CD4-positive, alpha-beta T cell treated with Interleukin-10 for 1 hour (primary cell): ENCODE results near the gene LRTM1.

Experiments
- DNase-seq: peaks from one replicate; pipeline ENCODE4 v3.0.0-alpha.2; 2020

Gene LRTM1

GRCh38 chr3:54889731-54890130 is 38.1 kb downstream of the LRTM1 start:
- DNase-seq: no peak

DNA sequence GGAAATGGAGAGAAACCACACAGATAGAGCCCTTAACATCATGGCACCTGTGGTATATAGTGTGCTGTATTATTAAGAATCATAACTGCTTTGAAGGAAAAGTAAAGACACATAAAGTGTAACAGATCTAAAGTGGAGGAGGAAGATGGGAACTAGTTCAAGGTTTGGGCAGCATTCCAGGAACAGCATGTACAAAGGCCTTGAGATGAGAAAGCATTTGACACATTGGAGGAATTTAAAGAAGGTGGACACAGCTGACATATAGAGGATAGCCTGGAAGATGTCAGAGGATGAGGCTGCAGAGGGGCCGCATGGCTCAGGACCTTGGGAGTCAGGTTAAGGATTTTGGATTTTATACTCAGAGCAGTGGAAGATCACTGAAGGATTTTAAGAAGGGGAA is 39.0 kb downstream of the LRTM1 start:
- no peak for DNase-seq

GRCh38 chr3:54888162-54888561 is 39.7 kb downstream of the LRTM1 start:
- no peak for DNase-seq

DNA sequence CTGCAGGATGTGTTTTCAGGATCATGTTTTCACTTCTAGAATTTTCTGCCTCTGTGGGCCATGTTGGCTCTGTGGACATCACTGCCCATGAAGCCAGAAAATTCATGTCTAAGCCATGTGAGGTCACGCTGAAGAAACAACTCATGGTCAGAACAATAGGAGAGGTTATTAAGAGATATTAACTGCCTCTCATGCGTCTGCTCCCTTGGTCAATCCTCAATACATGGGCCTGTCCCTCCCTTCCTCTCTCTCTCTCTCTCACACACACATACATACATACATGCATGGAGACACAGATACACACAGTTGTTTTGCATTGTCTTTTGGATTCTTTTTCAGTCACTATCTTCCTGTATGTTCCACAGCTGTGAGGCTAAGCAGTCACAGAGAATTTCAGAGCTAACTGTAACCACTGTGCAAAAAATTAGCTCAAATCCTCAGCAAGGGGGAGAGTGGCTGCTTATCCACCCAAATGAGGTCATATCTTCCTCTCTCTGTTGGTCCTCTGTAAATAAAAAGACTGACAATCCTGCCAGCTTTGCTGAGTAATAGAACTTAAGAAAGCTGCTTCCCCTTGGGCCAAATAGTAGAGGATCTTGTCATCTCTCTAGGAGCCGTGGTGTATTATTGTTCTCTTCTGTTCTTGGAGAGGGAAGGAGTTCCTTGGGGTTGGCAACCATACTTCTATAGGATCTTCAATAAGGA is 45.6 kb downstream of the LRTM1 start:
- no peak for DNase-seq

- no peak for DNase-seq
Observed at GRCh38 chr3:54878145-54878544, 49.7 kb downstream of the LRTM1 start.

GRCh38 chr3:54877730-54878129 is 50.1 kb downstream of the LRTM1 start:
- no peak for DNase-seq

GRCh38 chr3:54876694-54877093 is 51.2 kb downstream of the LRTM1 start:
- no peak for DNase-seq

DNA sequence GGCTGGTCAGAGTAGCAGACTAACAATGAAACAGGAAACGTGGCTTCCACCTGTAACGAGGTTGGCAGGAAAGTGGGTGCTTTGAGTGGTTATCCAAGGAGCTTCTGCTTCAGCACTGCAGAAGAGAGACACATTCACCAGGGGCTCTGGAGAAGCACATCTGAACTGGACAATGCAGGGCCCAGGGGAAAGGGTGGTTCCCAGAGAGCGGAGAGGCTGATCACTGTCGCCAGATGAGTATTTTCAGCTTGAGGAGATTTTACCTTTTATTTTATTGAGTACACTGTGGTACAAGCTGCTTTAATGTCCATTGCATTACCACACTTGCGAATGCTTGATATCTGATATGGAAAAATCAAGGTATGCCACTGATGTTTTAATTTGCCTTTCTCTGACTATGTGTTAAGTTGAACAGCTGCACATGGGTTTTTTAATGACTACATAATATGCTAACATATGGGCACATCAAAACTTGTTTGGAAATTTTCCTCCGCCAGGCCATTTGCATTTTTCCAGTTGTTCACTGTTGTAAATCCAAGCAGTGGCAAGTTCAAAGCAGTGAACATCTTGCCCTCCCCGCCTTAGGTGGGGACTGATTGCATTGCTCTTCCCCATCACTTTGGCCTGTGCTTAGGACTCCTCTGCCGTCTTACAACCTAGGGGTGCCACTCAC is 52.1 kb downstream of the LRTM1 start:
- no peak for DNase-seq

DNA sequence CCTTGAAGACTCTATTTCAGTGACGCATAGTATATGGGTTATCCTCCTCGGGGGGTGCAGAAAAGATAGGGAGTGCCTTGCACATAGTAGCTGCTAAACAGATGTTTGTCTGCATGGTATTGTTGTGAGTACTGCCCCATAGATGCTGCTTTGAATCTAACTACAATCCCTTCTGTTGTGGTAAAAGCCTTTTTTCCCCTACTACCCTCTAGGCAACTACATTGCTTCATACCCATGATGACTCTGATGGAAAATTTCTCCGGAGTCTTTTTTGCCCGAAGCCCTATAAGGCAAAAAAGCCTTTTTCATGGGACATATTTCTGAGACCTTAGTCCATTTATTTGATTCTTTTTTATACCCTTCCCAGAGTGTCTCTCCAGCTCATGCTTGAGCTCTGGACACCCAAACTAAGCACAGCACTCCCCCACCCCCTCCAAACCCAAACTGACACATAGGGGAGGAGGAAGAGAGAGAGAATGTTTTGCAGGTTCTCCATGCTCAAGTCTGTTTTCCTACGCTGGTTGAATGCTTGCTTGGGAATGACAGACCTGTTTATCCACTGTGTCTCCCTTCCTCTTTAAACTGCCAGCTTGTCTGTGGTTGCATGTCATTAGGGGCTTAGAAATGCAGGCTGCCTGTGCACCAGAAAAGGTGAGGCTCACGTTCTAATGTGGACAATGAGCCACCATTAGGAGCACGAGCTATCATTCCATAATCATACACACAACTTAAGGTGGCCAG is 52.9 kb downstream of the LRTM1 start:
- DNase-seq: no peak

DNA sequence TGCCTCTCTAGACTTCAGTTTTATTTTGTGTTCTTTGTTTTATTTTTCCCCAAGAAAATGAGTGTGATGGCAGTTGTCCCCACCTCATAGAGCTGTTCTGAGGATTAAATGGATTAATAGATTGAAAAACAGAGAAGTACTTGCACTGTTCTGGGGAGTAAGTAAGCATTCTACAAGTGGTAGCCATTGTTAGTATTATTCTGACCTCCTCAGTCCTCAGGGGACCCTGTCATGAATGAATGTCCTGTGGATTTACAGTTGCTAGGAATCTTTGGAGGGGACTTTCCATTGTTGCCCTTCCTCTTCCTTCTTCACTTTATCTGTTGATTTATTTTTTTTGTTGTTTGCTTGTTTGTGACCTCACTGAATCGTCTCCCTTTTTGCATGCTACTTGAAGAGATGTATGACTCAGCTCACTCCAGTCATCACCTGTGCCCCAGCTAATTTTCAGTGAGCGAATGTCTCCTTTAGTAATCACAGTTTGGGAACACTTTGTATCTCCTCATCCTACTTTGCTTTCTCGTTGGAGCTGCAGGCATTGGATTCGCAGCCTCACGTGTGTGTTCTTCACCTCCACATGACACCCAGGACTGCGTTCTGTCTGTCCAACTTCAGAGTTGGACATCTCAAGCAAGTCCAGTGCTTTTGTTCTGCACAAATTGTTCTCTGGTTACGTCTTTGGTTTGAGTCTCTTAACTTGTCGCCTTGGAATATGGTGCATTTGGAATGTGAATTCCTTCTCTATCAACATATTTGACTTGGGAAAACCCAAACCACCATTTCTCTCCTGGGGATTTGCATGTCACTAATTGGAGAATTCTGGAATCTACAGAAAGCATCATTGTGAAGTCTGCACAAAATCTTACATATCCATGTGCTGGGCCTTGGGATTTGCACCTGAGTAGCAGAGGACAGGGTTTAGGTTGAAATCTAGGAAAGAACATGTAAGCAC is 54.5 kb downstream of the LRTM1 start:
- no peak for DNase-seq

GRCh38 chr3:54871867-54872266 is 56.0 kb downstream of the LRTM1 start:
- DNase-seq: no peak

GRCh38 chr3:54870423-54870822 is 57.4 kb downstream of the LRTM1 start:
- no peak for DNase-seq
